Neuronal stem cell (in vitro differentiated cells): Measurements from ENCODE around the gene PDE4B.

Source experiments
- DNase-seq: peaks from one replicate; pipeline ENCODE4 v3.0.0-alpha.2; 2013; ENCODE audit warnings: low spot score
- H2AFZ ChIP-seq: one replicate; pipeline ENCODE4 v1.6.1; 2013; ENCODE audit warnings: mild to moderate bottlenecking, low read length, inconsistent platforms
- H2AK5ac ChIP-seq: 2 replicates; pipeline ENCODE4 v1.6.1; 2013; ENCODE audit warnings: low read depth, mild to moderate bottlenecking, inconsistent platforms, low read length, moderate library complexity, mixed read lengths
- H2BK120ac ChIP-seq: 2 replicates; pipeline ENCODE4 v1.6.1; 2013; ENCODE audit warnings: low read depth, mild to moderate bottlenecking, inconsistent platforms, low read length, moderate library complexity, mixed read lengths
- H2BK12ac ChIP-seq: one replicate; pipeline ENCODE4 v1.6.1; 2013; ENCODE audit warnings: low read length, inconsistent platforms
- H2BK15ac ChIP-seq: 2 replicates; pipeline ENCODE4 v1.6.1; 2013; ENCODE audit warnings: mild to moderate bottlenecking, low read length, inconsistent platforms, mixed read lengths
- H2BK5ac ChIP-seq: one replicate; pipeline ENCODE4 v1.6.1; 2013; ENCODE audit warnings: inconsistent platforms, mild to moderate bottlenecking, low read length, moderate library complexity
- H3K14ac ChIP-seq: one replicate; pipeline ENCODE4 v1.6.1; 2013; ENCODE audit warnings: low read length, inconsistent platforms
- H3K18ac ChIP-seq: 2 replicates; pipeline ENCODE4 v1.6.1; 2013; ENCODE audit warnings: low read length, inconsistent platforms
- H3K23ac ChIP-seq: 2 replicates; pipeline ENCODE4 v1.6.1; 2013; ENCODE audit warnings: low read depth, mild to moderate bottlenecking, mixed read lengths, low read length, inconsistent platforms; ENCODE audit not compliant: poor library complexity
- H3K27ac ChIP-seq: replicated peaks from 3 replicates; pipeline ENCODE4 v1.5.1; 2013; ENCODE audit warnings: low read length, inconsistent platforms
- H3K27me3 ChIP-seq, 3 experiments: 2 replicates each; pipeline ENCODE4 v1.6.1; 2013; ENCODE audit warnings: low read length in 3 of 3, mild to moderate bottlenecking in 2 of 3, inconsistent platforms in 1 of 3, low read depth in 1 of 3, mixed read lengths in 1 of 3, moderate library complexity in 1 of 3; ENCODE audit not compliant: control insufficient read depth in 3 of 3, insufficient read depth in 3 of 3
- H3K36me3 ChIP-seq, 2 donors: replicated peaks in 1 of 2; 2 replicates each; pipeline ENCODE4 v1.6.1; 2013; ENCODE audit warnings: low read length in 2 of 2; ENCODE audit not compliant: control insufficient read depth in 2 of 2, insufficient read depth in 2 of 2
- H3K4ac ChIP-seq: 2 replicates; pipeline ENCODE4 v1.6.1; 2013; ENCODE audit warnings: inconsistent platforms, mild to moderate bottlenecking, low read length, moderate library complexity
- H3K4me1 ChIP-seq, 2 donors: 1 replicate in 1 of 2; 2 replicates in 1 of 2; pipeline ENCODE4 v1.6.1; 2013; ENCODE audit warnings: low read length in 2 of 2, low read depth in 1 of 2; ENCODE audit not compliant: control insufficient read depth in 2 of 2, insufficient read depth in 1 of 2
- H3K4me2 ChIP-seq: one replicate; pipeline ENCODE4 v1.6.1; 2013; ENCODE audit warnings: mild to moderate bottlenecking, low read length, inconsistent platforms; ENCODE audit not compliant: insufficient read depth, poor library complexity, severe bottlenecking
- H3K4me3 ChIP-seq, 2 donors: 2 replicates each; pipeline ENCODE4 v1.5.1; 2013; ENCODE audit warnings: low read length in 2 of 2, mild to moderate bottlenecking in 2 of 2, inconsistent platforms in 1 of 2, moderate library complexity in 1 of 2
- H3K79me1 ChIP-seq: one replicate; pipeline ENCODE4 v1.6.1; 2013; ENCODE audit warnings: low read depth, mild to moderate bottlenecking, inconsistent platforms, low read length, moderate library complexity
- H3K9ac ChIP-seq: one replicate; pipeline ENCODE4 v1.6.1; 2013; ENCODE audit warnings: mild to moderate bottlenecking, low read depth, low read length, inconsistent platforms; ENCODE audit not compliant: poor library complexity
- H3K9me3 ChIP-seq, 2 donors: replicated peaks in 1 of 2; 2 replicates each; pipeline versions ENCODE3 to v1.6.1; 2013; ENCODE audit warnings: low read length in 2 of 2, mild to moderate bottlenecking in 2 of 2, inconsistent platforms in 1 of 2, low read depth in 1 of 2, mixed read lengths in 1 of 2, moderate library complexity in 1 of 2; ENCODE audit not compliant: control insufficient read depth in 2 of 2, insufficient read depth in 1 of 2
- H4K8ac ChIP-seq: one replicate; pipeline ENCODE4 v1.6.1; 2013; ENCODE audit warnings: low read depth, mild to moderate bottlenecking, inconsistent platforms, low read length, moderate library complexity
- H4K91ac ChIP-seq: one replicate; pipeline ENCODE4 v1.6.1; 2013; ENCODE audit warnings: low read length, low read depth, mild to moderate bottlenecking, inconsistent platforms; ENCODE audit not compliant: poor library complexity
- WGBS, 2 donors: extraction: QIAGEN DNeasy Blood & Tissue Kit; methylation state at CpG; one replicate each; pipeline ENCODE4 v1.1.7; 2013; ENCODE audit warnings: missing lambda C conversion rate in 2 of 2, mixed read lengths in 1 of 2; ENCODE audit not compliant: insufficient read length in 2 of 2, insufficient replicate concordance in 1 of 2; ENCODE audit errors: extremely low coverage in 2 of 2; 5-methylcytosine and 5-hydroxymethylcytosine counted together

Gene PDE4B

DNA sequence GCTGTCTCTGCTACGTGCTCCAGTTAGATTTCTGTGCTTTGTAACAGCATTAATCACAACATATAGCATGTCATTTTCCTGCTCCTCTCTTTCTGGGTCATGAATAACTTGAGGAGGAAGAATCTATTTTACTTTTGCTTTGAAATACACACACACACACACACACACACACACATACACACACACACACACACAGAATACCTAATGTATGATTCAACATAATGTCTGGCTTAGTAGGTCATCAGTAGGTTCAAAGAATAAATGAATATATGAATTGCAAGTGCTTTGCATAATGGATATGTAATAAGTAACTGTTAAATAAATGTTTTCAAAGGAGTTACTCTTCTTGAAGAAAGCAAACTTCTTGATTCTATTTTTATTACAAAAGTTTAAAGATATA, 249.0 kb downstream of the PDE4B start:
- no peak overlapping the region for H2BK15ac ChIP-seq
- H3K36me3 ChIP-seq: no peaks in the 10 kb centered on the region
- no peak for DNase-seq

DNA sequence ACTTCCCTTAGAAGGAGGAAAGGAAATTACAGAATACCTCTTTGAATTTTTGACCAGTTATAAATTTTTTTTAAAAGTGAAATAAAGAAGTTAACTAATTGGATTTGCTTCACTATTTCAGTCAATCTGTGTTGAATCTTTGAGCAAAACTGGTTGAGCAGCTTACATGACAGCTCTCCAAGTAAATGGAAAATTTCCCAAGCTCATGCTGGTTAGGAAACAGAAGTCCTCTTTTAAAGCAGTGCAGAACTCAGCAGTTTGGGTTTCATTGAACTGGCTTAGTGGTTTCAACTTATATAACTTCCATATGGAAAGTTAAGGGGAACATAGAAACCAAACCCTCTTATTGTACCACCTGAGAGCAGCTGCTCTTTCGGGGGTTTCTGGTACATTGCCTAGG, 250.5 kb downstream of the PDE4B start:
- no peak overlapping the region for H2AFZ ChIP-seq
- no peak overlapping the region for H4K91ac ChIP-seq
- WGBS, 2 donors: no CpG with 5 or more reads among the region's 1 CpG
- H2BK5ac ChIP-seq: no peak overlapping the region
- H3K27me3 ChIP-seq: no peaks in the 10 kb centered on the region
- H3K27ac ChIP-seq: no peak overlapping the region
- no peaks in the 10 kb centered on the region for H3K9me3 ChIP-seq
- no peak overlapping the region for H2BK12ac ChIP-seq
- H3K23ac ChIP-seq: no peak overlapping the region
- no peaks in the 10 kb centered on the region for H3K4me1 ChIP-seq
- H3K4me3 ChIP-seq: no peak overlapping the region
- H2BK120ac ChIP-seq: no peak overlapping the region
- H3K36me3 ChIP-seq: no peaks in the 10 kb centered on the region
- no peak overlapping the region for H3K4ac ChIP-seq
- H3K9ac ChIP-seq: no peak overlapping the region
- no peak overlapping the region for H3K18ac ChIP-seq
- H2AK5ac ChIP-seq: no peak overlapping the region
- H3K79me1 ChIP-seq: no peaks in the 10 kb centered on the region
- no peak overlapping the region for H3K14ac ChIP-seq
- H2BK15ac ChIP-seq: no peak overlapping the region
- H4K8ac ChIP-seq: no peak overlapping the region
- no peak overlapping the region for H3K4me2 ChIP-seq
- DNase-seq: no peak

More for the DNA sequence above, 249.0 kb downstream of the PDE4B start:
- Histone ChIP-seq H2BK120ac (no peak overlapping the region), H3K79me1 (no peaks in the 10 kb centered on the region), H3K14ac (no peak overlapping the region), H3K27ac (no peak overlapping the region), H4K91ac (no peak overlapping the region), H3K18ac (no peak overlapping the region), H2AK5ac (no peak overlapping the region), H4K8ac (no peak overlapping the region), H3K23ac (no peak overlapping the region), H2BK12ac (no peak overlapping the region), H3K4me1 (no peaks in the 10 kb centered on the region), H3K9me3 (no peaks in the 10 kb centered on the region), H3K27me3 (no peaks in the 10 kb centered on the region), H3K9ac (no peak overlapping the region), H2AFZ (no peak overlapping the region), H3K4me3 (no peak overlapping the region), H3K4me2 (no peak overlapping the region), H2BK5ac (no peak overlapping the region), H3K4ac (no peak overlapping the region)
- WGBS, 2 donors: no CpG with 5 or more reads among the region's 1 CpG

DNA sequence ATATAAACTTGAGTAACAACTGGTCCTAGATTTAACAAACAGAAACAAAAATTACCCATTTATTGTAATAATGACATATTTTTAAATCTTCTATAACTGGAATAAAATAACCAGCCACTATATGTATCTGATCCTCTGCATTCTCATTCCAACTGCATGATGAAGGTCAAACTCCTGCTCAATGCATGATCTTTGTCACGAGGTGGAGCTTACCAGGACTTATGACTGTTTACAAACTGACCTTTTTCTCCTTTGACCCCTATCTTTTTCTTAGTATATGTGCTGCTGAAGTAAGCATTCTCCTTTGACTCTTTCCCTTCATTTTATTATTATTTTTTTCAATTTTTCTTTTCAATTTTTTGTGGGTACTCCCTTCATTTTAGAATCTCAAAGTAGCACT, 252.2 kb downstream of the PDE4B start:
- no peak overlapping the region for H3K4me3 ChIP-seq
- H3K27me3 ChIP-seq: no peaks in the 10 kb centered on the region
- H3K36me3 ChIP-seq: no peaks in the 10 kb centered on the region
- no CpG with 5 or more reads among the region's 1 CpG for WGBS, 2 donors
- H2BK15ac ChIP-seq: no peak overlapping the region
- no peak overlapping the region for H3K9ac ChIP-seq
- H2BK120ac ChIP-seq: no peak overlapping the region
- H2BK12ac ChIP-seq: no peak overlapping the region
- H4K8ac ChIP-seq: no peak overlapping the region
- no peaks in the 10 kb centered on the region for H3K9me3 ChIP-seq
- H3K4me1 ChIP-seq: no peaks in the 10 kb centered on the region
- no peak overlapping the region for H2BK5ac ChIP-seq
- no peak overlapping the region for H3K4me2 ChIP-seq
- H2AFZ ChIP-seq: no peak overlapping the region
- no peak overlapping the region for H2AK5ac ChIP-seq
- H3K4ac ChIP-seq: no peak overlapping the region
- no peak overlapping the region for H4K91ac ChIP-seq
- no peak overlapping the region for H3K27ac ChIP-seq
- H3K14ac ChIP-seq: no peak overlapping the region
- H3K23ac ChIP-seq: no peak overlapping the region
- H3K79me1 ChIP-seq: no peaks in the 10 kb centered on the region
- H3K18ac ChIP-seq: no peak overlapping the region
- no peak for DNase-seq

DNA sequence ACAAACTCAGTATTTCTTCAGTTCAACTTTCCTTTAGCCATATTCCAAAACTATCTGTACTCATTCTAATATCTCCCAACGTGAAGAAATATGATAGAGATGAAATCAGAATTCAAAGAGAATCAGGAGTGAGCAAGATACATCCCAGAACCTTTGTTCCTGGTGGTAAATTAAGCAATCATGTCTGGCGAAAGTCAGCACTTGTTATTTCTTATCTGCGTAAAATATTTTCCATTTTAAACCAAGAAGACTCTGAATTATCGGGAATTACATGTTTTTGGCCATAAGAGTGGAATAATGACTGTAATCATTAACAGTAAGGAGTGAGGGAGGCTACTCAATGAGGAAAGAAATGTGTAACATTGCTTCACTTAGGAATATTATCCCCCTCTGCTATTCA, 253.7 kb downstream of the PDE4B start:
- peaks cover 0 to 8% of the 10 kb centered on the region in 2 donors for H3K4me1 ChIP-seq
- H3K27ac ChIP-seq: no peak overlapping the region
- H2AFZ ChIP-seq: no peak overlapping the region
- H3K4ac ChIP-seq: no peak overlapping the region
- no CpG with 5 or more reads among the region's 4 CpGs for WGBS, 2 donors
- H3K9me3 ChIP-seq: no peaks in the 10 kb centered on the region
- no peak overlapping the region for H3K14ac ChIP-seq
- no peak overlapping the region for H3K4me3 ChIP-seq
- H2BK15ac ChIP-seq: no peak overlapping the region
- no peak overlapping the region for H3K18ac ChIP-seq
- no peak overlapping the region for H2BK120ac ChIP-seq
- no peaks in the 10 kb centered on the region for H3K27me3 ChIP-seq
- H3K36me3 ChIP-seq: no peaks in the 10 kb centered on the region
- no peak overlapping the region for H3K4me2 ChIP-seq
- no peak overlapping the region for H3K23ac ChIP-seq
- DNase-seq: no peak
- no peak overlapping the region for H2BK12ac ChIP-seq
- no peak overlapping the region for H4K8ac ChIP-seq
- H3K9ac ChIP-seq: no peak overlapping the region
- H3K79me1 ChIP-seq: no peaks in the 10 kb centered on the region
- H2BK5ac ChIP-seq: no peak overlapping the region
- no peak overlapping the region for H4K91ac ChIP-seq
- no peak overlapping the region for H2AK5ac ChIP-seq
